AG04450 (cell line): Measurements from ENCODE around the gene RASL10A. TPM values are rescaled to one million over a fixed set of nuclear protein-coding genes. Genes with fewer than 3 reads are reported as not detected.
"Not testable (repeated sequence)": the region's sequence is repeated elsewhere in the genome, so short reads cannot be mapped to it uniquely, and the experiment has no call there.

Experiments
- CTCF ChIA-PET: fragments of 300-600, 350-600 bp; formaldehyde crosslinking; extraction: SDS; loops from one replicate; lab custom pipeline; 2022; ENCODE audit warnings: antibody characterized with exemption, inconsistent platforms; lab: Charles Lee
- POLR2A ChIA-PET: fragments of 350-600 bp; formaldehyde crosslinking; extraction: SDS; loops from one replicate; lab custom pipeline; 2021; ENCODE audit warnings: antibody characterized with exemption, inconsistent platforms; lab: Yijun Ruan, JAX
- DNase-seq: peaks from one replicate; pipeline ENCODE4 v3.0.0-alpha.2; 2011; ENCODE audit warnings: low read depth, low spot score
- H3K27ac ChIP-seq: one replicate; pipeline ENCODE4 v1.5.1; 2012; ENCODE audit warnings: low read depth, low read length, control low read depth
- H3K27me3 ChIP-seq: one replicate; pipeline ENCODE4 v1.6.0; 2012; ENCODE audit warnings: low read length; ENCODE audit not compliant: control insufficient read depth, insufficient read depth
- H3K4me3 ChIP-seq: 2 replicates; pipeline ENCODE4 v1.5.1; 2011; ENCODE audit warnings: mild to moderate bottlenecking, low read depth, low read length, control low read depth
- H3K9me3 ChIP-seq: 2 replicates; pipeline ENCODE4 v1.5.1; 2012; ENCODE audit warnings: low read length; ENCODE audit not compliant: control insufficient read depth, insufficient read depth
- polyA minus RNA-seq: library from RNA; depleted of rRNA, polyadenylated mRNA; stranded (reverse); fragments of >200 nt; gene quantifications from 2 replicates; pipeline ENCODE4 v1.2.3, GENCODE V29; 2011; rRNA and poly(A)+ RNA removed
- polyA plus RNA-seq: library from polyadenylated mRNA; depleted of rRNA; stranded (reverse); fragments of >200 nt; gene quantifications from 2 replicates; pipeline ENCODE4 v1.2.3, GENCODE V29; 2011; rRNA removed
- TF ChIP-seq, protein P1 (sequence below): IDR thresholded peaks from 2 replicates; pipeline ENCODE4 v1.5.1; 2011; ENCODE audit warnings: low read depth, low read length, control low read depth, inconsistent platforms

RASL10A gene, protein sequence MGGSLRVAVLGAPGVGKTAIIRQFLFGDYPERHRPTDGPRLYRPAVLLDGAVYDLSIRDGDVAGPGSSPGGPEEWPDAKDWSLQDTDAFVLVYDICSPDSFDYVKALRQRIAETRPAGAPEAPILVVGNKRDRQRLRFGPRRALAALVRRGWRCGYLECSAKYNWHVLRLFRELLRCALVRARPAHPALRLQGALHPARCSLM
- polyA plus RNA-seq (not detected in 2 replicates), polyA minus RNA-seq (not detected in 2 replicates)

DNA sequence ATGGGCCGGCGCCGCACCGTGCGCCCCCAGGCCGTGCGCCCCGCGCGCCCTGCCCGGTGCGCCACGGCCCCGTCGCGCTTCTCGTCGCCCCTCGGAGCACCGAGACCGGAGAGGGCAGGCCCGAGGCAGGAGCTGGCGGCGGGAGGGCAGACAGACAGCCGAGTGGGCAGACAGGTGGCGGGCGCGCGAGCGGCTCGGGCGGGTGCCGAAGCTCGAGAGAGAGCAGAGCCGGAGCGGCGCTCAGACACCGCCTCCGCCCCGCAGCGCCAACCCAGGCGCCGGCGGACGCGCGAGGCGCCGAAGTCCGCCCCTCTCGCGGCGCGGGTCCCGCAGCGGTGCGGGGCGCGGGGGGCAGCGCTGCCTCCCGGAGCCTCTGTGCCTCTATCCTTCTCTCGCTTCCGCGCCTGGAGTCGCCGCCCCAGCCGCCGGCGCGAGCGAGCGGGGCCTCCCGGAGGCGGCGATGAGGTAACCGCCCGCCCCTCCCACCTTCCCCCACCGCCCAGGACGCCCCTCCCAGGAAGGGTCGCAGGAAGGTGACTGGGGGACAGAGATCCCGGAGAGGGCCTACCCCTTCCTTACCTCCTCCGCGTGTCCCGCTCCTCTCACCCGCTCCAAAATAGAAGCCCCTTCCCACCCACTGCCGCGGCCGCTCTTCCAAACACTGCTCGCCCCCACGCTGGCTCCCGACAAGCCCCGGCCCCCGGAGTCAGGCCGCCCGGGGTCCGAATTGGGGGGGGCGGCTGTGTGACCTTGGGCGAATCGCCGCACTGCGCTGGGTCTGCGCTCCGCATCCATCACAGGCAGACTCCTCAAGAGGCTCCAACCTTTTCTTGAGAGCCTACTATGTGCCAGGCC is at the start of gene RASL10A:
RASL10A (minus strand) TSS at position 412 of the 855 bp plus-strand sequence. CDS start 451 bp downstream, outside the sequence.
- Histone ChIP-seq H3K4me3 (no peak within 1 kb of the TSS; the same call in 1 of the 2 replicates), H3K9me3 (peaks cover 9% of the 10 kb centered on the region; the same call in 1 of the 2 replicates), H3K27ac (no peak within 1 kb of the TSS), H3K27me3 (peaks cover 36% of the 10 kb centered on the region)
- TF ChIP-seq, protein P1, sequence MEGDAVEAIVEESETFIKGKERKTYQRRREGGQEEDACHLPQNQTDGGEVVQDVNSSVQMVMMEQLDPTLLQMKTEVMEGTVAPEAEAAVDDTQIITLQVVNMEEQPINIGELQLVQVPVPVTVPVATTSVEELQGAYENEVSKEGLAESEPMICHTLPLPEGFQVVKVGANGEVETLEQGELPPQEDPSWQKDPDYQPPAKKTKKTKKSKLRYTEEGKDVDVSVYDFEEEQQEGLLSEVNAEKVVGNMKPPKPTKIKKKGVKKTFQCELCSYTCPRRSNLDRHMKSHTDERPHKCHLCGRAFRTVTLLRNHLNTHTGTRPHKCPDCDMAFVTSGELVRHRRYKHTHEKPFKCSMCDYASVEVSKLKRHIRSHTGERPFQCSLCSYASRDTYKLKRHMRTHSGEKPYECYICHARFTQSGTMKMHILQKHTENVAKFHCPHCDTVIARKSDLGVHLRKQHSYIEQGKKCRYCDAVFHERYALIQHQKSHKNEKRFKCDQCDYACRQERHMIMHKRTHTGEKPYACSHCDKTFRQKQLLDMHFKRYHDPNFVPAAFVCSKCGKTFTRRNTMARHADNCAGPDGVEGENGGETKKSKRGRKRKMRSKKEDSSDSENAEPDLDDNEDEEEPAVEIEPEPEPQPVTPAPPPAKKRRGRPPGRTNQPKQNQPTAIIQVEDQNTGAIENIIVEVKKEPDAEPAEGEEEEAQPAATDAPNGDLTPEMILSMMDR, result no peak
- no peak for DNase-seq
- POLR2A ChIA-PET, result no interaction called here
- CTCF ChIA-PET, result no interaction called here

DNA sequence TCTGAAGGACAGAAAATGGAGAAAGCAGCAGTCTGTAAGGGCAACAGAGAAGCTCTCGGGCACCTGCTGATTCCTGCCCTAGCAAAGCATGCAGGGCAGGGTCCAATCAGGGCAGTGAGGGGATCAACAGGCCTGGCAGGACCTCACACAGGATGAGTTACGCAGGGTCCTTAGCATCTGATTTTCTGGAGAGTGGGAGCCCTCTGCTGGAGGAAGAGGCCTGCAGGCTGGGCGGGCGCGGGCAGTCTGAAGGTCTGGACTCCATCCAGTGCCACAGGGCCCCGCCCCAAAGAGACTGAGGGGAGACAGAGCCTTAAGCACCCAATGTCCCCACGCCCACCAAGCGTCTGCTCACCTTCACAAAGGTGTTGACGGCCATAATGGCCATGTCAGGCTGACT is 44.0 kb upstream of the RASL10A start:
- no peak for DNase-seq
- CTCF ChIA-PET, result interaction anchor here (0.6 to 1.6 kb wide), 7 partner anchors 9 to 272 kb away, joined by 3 to 6 read pairs (median 4); no protein-coding TSS in a partner anchor

DNA sequence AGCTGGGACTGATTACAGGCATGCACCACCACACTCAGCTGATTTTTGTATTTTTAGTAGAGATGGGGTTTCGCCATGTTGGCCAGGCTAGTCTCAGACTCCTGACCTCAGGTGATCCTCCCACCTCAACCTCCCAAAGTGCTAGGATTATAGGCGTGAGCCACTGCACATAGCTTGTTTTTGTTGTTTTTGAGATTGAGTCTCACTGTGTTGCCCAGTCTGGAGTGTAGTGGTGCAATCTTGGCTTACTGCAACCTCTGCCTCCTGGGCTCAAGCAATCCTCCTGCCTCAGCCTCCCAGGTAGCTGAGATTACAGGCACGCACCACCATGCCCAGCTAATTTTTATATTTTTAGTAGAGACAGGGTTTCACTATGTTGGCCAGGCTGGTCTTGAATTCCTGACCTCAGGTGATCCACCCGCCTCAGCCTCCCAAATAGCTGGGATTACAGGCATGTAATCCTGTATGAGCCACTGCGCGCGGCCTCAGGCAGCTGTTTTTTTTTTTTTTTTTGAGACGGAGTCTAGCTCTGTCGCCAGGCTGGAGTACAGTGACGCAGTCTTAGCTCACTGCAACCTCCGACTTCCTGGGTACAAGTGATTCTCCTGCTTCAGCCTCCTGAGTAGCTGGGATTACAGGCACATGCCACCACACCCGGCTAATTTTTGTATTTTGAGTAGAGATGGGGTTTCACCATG is 41.8 kb upstream of the RASL10A start:
- H3K27me3 ChIP-seq, H3K27ac ChIP-seq, H3K4me3 ChIP-seq, CTCF ChIA-PET, DNase-seq, H3K9me3 ChIP-seq: not testable (repeated sequence)
- POLR2A ChIA-PET, result interaction anchor here (0.7 kb wide), 1 partner anchor 51 kb away, joined by 8 read pairs; the partner anchor contains the start of gene GAS2L1

More for the DNA sequence above, 44.0 kb upstream of the RASL10A start:
- no peaks in the 10 kb centered on the region for H3K9me3 ChIP-seq
- H3K27me3 ChIP-seq, result no peaks in the 10 kb centered on the region
- no peak overlapping the region for H3K4me3 ChIP-seq
- TF ChIP-seq, protein P1, result peak; percentile 72
- H3K27ac ChIP-seq, result no peak overlapping the region
- POLR2A ChIA-PET, result interaction anchor here (0.6 kb wide), 1 partner anchor 224 kb away, joined by 3 read pairs; no protein-coding TSS in a partner anchor

DNA sequence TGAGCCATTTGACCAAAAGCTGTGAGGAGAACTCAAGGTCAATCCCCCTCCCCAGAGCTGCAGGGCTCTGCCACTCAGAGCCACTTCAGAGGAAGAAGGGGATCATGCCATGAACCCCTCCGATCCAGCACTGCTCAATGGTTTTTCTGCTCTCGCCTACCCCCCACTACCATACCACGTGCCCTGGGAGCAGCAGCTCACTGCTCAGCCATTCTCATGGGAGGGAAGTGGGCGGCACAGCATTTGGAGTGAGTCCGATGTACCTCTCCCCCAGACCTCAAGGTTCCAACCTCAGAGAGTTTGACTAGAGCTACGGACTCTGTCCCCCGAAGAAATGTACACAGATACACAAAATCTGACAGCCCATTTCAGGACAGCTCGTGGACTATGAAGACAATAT is 38.4 kb upstream of the RASL10A start:
- Histone ChIP-seq H3K27me3 (no peaks in the 10 kb centered on the region), H3K9me3 (no peaks in the 10 kb centered on the region), H3K27ac (no peak overlapping the region), H3K4me3 (no peak overlapping the region)
- CTCF ChIA-PET, result interaction anchor here (0.6 kb wide), 1 partner anchor 10 kb away, joined by 4 read pairs; no protein-coding TSS in a partner anchor
- TF ChIP-seq, protein P1, result no peak
- POLR2A ChIA-PET, result no interaction called here
- DNase-seq, result no peak

DNA sequence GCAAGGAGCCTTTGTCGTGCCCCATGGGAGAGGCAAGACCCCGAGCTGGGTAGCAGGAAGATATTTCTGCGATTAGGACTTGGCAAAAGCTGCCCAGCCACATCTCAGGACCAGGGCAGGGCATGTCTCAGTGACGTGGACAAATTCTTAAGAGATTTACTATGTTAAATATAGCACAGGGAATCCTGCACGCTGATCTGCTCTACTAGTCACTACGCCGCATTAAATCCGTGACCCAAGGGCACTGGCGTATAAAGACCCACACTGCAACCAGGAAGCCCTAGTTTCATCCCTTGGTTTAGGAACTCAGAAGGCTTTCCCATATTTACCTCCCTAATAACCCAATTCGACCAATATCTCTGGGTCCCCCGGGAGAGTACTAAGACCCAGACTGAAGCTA is 37.8 kb upstream of the RASL10A start:
- ChIA-PET CTCF (no interaction called here), POLR2A (no interaction called here)
- H3K27me3 ChIP-seq, result no peaks in the 10 kb centered on the region
- no peak overlapping the region for H3K4me3 ChIP-seq
- H3K9me3 ChIP-seq, result no peaks in the 10 kb centered on the region
- no peak for DNase-seq
- TF ChIP-seq, protein P1, result no peak
- no peak overlapping the region for H3K27ac ChIP-seq
